Astrocyte (in vitro differentiated cells and primary cell): ENCODE measurements around the gene CAVIN3. TPM values are rescaled to one million over a fixed set of nuclear protein-coding genes. Genes with fewer than 3 reads are reported as not detected.

Source experiments
- DNase-seq: peaks from one replicate; pipeline ENCODE4 v3.0.0-alpha.2; 2010; ENCODE audit warnings: low read depth
- FAIRE-seq: peaks from 2 replicates; lab custom pipeline; 2011; peaks lifted over from hg19 to GRCh38; lab: Jason Lieb, UNC
- H2AFZ ChIP-seq: 2 replicates; pipeline ENCODE4 v1.6.0; 2012; ENCODE audit warnings: low read depth, low read length, inconsistent platforms
- H3K27ac ChIP-seq: 2 replicates; pipeline ENCODE4 v1.5.1; 2011; ENCODE audit warnings: low read depth, low read length, inconsistent platforms
- H3K27me3 ChIP-seq: 2 replicates; pipeline ENCODE4 v1.6.0; 2011; ENCODE audit warnings: low read length, inconsistent platforms; ENCODE audit not compliant: insufficient read depth
- H3K36me3 ChIP-seq: 2 replicates; pipeline ENCODE4 v1.5.1; 2011; ENCODE audit warnings: low read length, inconsistent platforms; ENCODE audit not compliant: insufficient read depth
- H3K4me1 ChIP-seq: 2 replicates; pipeline ENCODE4 v1.5.1; 2011; ENCODE audit warnings: low read length, inconsistent platforms; ENCODE audit not compliant: insufficient read depth
- H3K4me2 ChIP-seq: 2 replicates; pipeline ENCODE4 v1.6.0; 2012; ENCODE audit warnings: low read length, inconsistent platforms
- H3K4me3 ChIP-seq: 2 replicates; pipeline ENCODE4 v1.5.1; 2011; ENCODE audit warnings: low read depth, mild to moderate bottlenecking, low read length, inconsistent platforms; ENCODE audit not compliant: insufficient read depth
- H3K79me2 ChIP-seq: 2 replicates; pipeline ENCODE4 v1.6.0; 2012; ENCODE audit warnings: mild to moderate bottlenecking, low read length, inconsistent platforms; ENCODE audit not compliant: insufficient read depth
- H3K9ac ChIP-seq: 2 replicates; pipeline ENCODE4 v1.6.0; 2012; ENCODE audit warnings: mild to moderate bottlenecking, low read length, inconsistent platforms
- H3K9me3 ChIP-seq: 2 replicates; pipeline ENCODE4 v1.5.1; 2012; ENCODE audit warnings: low read depth, mild to moderate bottlenecking, low read length, inconsistent platforms; ENCODE audit not compliant: insufficient read depth
- H4K20me1 ChIP-seq: 2 replicates; pipeline ENCODE4 v1.6.0; 2012; ENCODE audit warnings: low read length, inconsistent platforms; ENCODE audit not compliant: insufficient read depth
- H3K27ac Mint-ChIP-seq: one replicate; pipeline ENCODE4 v1.8.0; 2021; ENCODE audit warnings: mild to moderate bottlenecking, mixed read lengths; ENCODE audit not compliant: unreplicated experiment
- H3K27me3 Mint-ChIP-seq: one replicate; pipeline ENCODE4 v1.8.0; 2021; ENCODE audit warnings: low read depth, mixed read lengths; ENCODE audit not compliant: unreplicated experiment
- H3K36me3 Mint-ChIP-seq: one replicate; pipeline ENCODE4 v1.8.0; 2021; ENCODE audit warnings: low read depth, mixed read lengths; ENCODE audit not compliant: unreplicated experiment
- H3K4me1 Mint-ChIP-seq: one replicate; pipeline ENCODE4 v1.8.0; 2021; ENCODE audit warnings: low read depth, mixed read lengths; ENCODE audit not compliant: unreplicated experiment
- H3K4me3 Mint-ChIP-seq: one replicate; pipeline ENCODE4 v1.8.0; 2021; ENCODE audit warnings: mild to moderate bottlenecking, moderate library complexity, mixed read lengths; ENCODE audit not compliant: unreplicated experiment
- H3K9me3 Mint-ChIP-seq: one replicate; pipeline ENCODE4 v1.8.0; 2021; ENCODE audit warnings: mild to moderate bottlenecking, mixed read lengths; ENCODE audit not compliant: unreplicated experiment
- CTCF ChIP-seq: IDR thresholded peaks from 2 replicates; pipeline ENCODE4 v1.5.1; 2011; ENCODE audit warnings: low read depth, mild to moderate bottlenecking, inconsistent platforms, low read length, moderate library complexity; ENCODE audit not compliant: insufficient read depth
- EZH2 ChIP-seq: IDR thresholded peaks from 2 replicates; pipeline ENCODE4 v1.6.1; 2012; ENCODE audit warnings: mild to moderate bottlenecking, low read length, inconsistent platforms; ENCODE audit not compliant: insufficient read depth
- total RNA-seq: library from RNA; stranded (reverse); gene quantifications from 2 replicates; pipeline ENCODE4 v1.2.1, GENCODE V29; 2021

Gene CAVIN3
- total RNA-seq, 1 donor from 2014 or later = 57.3 TPM

- Histone ChIP-seq H3K27me3 (no peaks in the 10 kb centered on the region), H2AFZ (no peak overlapping the region), H3K4me1 (peaks cover 6% of the 10 kb centered on the region), H3K36me3 (no peaks in the 10 kb centered on the region), H3K27ac (no peak overlapping the region), H3K4me3 (no peak overlapping the region), H3K9ac (no peak overlapping the region), H3K4me2 (no peak overlapping the region), H4K20me1 (no peaks in the 10 kb centered on the region), H3K79me2 (no peaks in the 10 kb centered on the region), H3K9me3 (no peaks in the 10 kb centered on the region)
- Mint-ChIP-seq H3K27me3 (no peaks in the 10 kb centered on the region), H3K4me1 (peaks cover 5% of the 10 kb centered on the region), H3K36me3 (no peaks in the 10 kb centered on the region), H3K4me3 (no peak overlapping the region), H3K27ac (no peak overlapping the region), H3K9me3 (no peaks in the 10 kb centered on the region)
- DNase-seq = no peak
- TF ChIP-seq EZH2 (no peak), CTCF (no peak)
- no peak for FAIRE-seq
These were observed 31.6 kb upstream of the CAVIN3 start for GRCh38 chr11:6351782-6352382.

GRCh38 chr11:6350486-6350885, 30.2 kb upstream of the CAVIN3 start:
- no peak for DNase-seq
- Mint-ChIP-seq H3K9me3 (no peaks in the 10 kb centered on the region), H3K4me1 (no peaks in the 10 kb centered on the region), H3K4me3 (no peak overlapping the region), H3K27ac (no peak overlapping the region), H3K27me3 (no peaks in the 10 kb centered on the region), H3K36me3 (no peaks in the 10 kb centered on the region)
- Histone ChIP-seq H3K79me2 (no peaks in the 10 kb centered on the region), H3K4me2 (no peak overlapping the region), H3K27ac (no peak overlapping the region), H4K20me1 (no peaks in the 10 kb centered on the region), H3K9ac (no peak overlapping the region), H2AFZ (no peak overlapping the region), H3K36me3 (no peaks in the 10 kb centered on the region), H3K4me1 (no peaks in the 10 kb centered on the region), H3K27me3 (no peaks in the 10 kb centered on the region), H3K9me3 (no peaks in the 10 kb centered on the region), H3K4me3 (no peak overlapping the region)
- no peak for FAIRE-seq
- TF ChIP-seq CTCF (no peak), EZH2 (no peak)

- H3K36me3 Mint-ChIP-seq = no peaks in the 10 kb centered on the region
- H3K4me3 ChIP-seq = no peak overlapping the region
- H3K79me2 ChIP-seq = no peaks in the 10 kb centered on the region
- TF ChIP-seq EZH2 (no peak), CTCF (no peak)
- no peaks in the 10 kb centered on the region for H3K9me3 ChIP-seq
- no peak overlapping the region for H3K9ac ChIP-seq
- H3K4me1 Mint-ChIP-seq = no peaks in the 10 kb centered on the region
- no peaks in the 10 kb centered on the region for H3K9me3 Mint-ChIP-seq
- DNase-seq = no peak
- H2AFZ ChIP-seq = no peak overlapping the region
- H3K4me1 ChIP-seq = no peaks in the 10 kb centered on the region
- no peak overlapping the region for H3K4me3 Mint-ChIP-seq
- H3K27ac ChIP-seq = no peak overlapping the region
- no peak overlapping the region for H3K4me2 ChIP-seq
- no peak overlapping the region for H3K27ac Mint-ChIP-seq
- no peaks in the 10 kb centered on the region for H3K27me3 Mint-ChIP-seq
- no peaks in the 10 kb centered on the region for H3K27me3 ChIP-seq
- H3K36me3 ChIP-seq = no peaks in the 10 kb centered on the region
- H4K20me1 ChIP-seq = no peaks in the 10 kb centered on the region
- FAIRE-seq = no peak
These were observed 29.7 kb upstream of the CAVIN3 start for GRCh38 chr11:6350043-6350442.
